AG04450 (cell line): ENCODE results near the gene MAP4K1. TPM values are rescaled to one million over a fixed set of nuclear protein-coding genes. Genes with fewer than 3 reads are reported as not detected.

Source experiments
- CTCF ChIA-PET: fragments of 300-600, 350-600 bp; formaldehyde crosslinking; extraction: SDS; loops from one replicate; lab custom pipeline; 2022; ENCODE audit warnings: antibody characterized with exemption, inconsistent platforms; lab: Charles Lee
- POLR2A ChIA-PET: fragments of 350-600 bp; formaldehyde crosslinking; extraction: SDS; loops from one replicate; lab custom pipeline; 2021; ENCODE audit warnings: antibody characterized with exemption, inconsistent platforms; lab: Yijun Ruan, JAX
- DNase-seq: peaks from one replicate; pipeline ENCODE4 v3.0.0-alpha.2; 2011; ENCODE audit warnings: low read depth, low spot score
- H3K27ac ChIP-seq: one replicate; pipeline ENCODE4 v1.5.1; 2012; ENCODE audit warnings: low read depth, low read length, control low read depth
- H3K27me3 ChIP-seq: one replicate; pipeline ENCODE4 v1.6.0; 2012; ENCODE audit warnings: low read length; ENCODE audit not compliant: control insufficient read depth, insufficient read depth
- H3K4me3 ChIP-seq: 2 replicates; pipeline ENCODE4 v1.5.1; 2011; ENCODE audit warnings: mild to moderate bottlenecking, low read depth, low read length, control low read depth
- H3K9me3 ChIP-seq: 2 replicates; pipeline ENCODE4 v1.5.1; 2012; ENCODE audit warnings: low read length; ENCODE audit not compliant: control insufficient read depth, insufficient read depth
- polyA plus RNA-seq: library from polyadenylated mRNA; depleted of rRNA; stranded (reverse); fragments of >200 nt; gene quantifications from 2 replicates; pipeline ENCODE4 v1.2.3, GENCODE V29; 2011
- TF ChIP-seq, protein P1 (sequence below): IDR thresholded peaks from 2 replicates; pipeline ENCODE4 v1.5.1; 2011; ENCODE audit warnings: low read depth, low read length, control low read depth, inconsistent platforms

Gene MAP4K1
- polyA plus RNA-seq, 1 experiment, result 0.09 TPM

DNA sequence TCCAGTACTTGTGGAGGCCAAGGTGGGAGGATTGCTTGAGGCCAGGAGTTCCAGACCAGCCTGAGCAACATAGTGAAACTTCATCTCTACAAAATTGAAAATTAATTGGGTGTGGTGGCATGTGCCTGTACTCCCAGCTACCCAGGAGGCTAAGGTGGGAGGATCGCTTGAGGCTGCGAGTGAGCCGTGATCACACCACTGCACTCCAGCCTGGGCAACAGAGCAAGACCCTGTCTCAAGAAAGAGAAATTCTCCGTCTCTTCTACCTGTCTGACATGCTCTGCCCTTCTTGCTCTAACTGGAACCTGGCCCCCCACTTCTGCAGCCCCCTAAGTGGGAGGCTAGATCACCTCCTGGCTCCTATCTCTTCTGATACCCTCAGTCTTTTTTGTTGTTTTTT lies 8.6 kb upstream of the MAP4K1 start:
- H3K4me3 ChIP-seq, result no peak overlapping the region
- H3K27ac ChIP-seq, result no peak overlapping the region
- H3K9me3 ChIP-seq, result no peaks in the 10 kb centered on the region
- TF ChIP-seq, protein P1, sequence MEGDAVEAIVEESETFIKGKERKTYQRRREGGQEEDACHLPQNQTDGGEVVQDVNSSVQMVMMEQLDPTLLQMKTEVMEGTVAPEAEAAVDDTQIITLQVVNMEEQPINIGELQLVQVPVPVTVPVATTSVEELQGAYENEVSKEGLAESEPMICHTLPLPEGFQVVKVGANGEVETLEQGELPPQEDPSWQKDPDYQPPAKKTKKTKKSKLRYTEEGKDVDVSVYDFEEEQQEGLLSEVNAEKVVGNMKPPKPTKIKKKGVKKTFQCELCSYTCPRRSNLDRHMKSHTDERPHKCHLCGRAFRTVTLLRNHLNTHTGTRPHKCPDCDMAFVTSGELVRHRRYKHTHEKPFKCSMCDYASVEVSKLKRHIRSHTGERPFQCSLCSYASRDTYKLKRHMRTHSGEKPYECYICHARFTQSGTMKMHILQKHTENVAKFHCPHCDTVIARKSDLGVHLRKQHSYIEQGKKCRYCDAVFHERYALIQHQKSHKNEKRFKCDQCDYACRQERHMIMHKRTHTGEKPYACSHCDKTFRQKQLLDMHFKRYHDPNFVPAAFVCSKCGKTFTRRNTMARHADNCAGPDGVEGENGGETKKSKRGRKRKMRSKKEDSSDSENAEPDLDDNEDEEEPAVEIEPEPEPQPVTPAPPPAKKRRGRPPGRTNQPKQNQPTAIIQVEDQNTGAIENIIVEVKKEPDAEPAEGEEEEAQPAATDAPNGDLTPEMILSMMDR, result no peak
- CTCF ChIA-PET, result interaction anchor here (1.6 to 1.7 kb wide), 2 partner anchors 9 to 111 kb away, joined by 3 to 10 read pairs; no protein-coding TSS in a partner anchor
- H3K27me3 ChIP-seq, result no peaks in the 10 kb centered on the region
- POLR2A ChIA-PET, result no interaction called here
- DNase-seq, result no peak

DNA sequence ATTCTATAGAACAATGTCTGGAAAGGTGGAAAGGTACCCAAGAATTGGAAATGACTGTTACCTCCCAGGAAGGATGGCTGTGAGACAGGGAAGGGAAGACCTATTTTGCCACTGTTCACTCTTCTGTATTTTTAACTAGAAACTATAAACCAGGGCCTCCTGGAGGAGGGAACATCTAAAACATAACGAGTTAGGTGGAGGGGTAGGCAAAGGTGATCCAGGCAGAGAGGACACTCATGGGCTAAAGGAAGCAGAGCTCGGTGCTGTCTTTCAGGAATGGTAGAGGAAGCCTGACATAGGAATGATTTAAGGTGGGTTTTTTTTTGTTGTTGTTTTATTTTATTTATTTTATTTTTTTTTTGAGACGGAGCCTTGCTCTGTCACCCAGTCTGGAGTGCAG lies 7.1 kb upstream of the MAP4K1 start:
- POLR2A ChIA-PET, result no interaction called here
- TF ChIP-seq, protein P1, result no peak

GRCh38 chr19:38619361-38620174 lies 1.8 kb upstream of the MAP4K1 start:
- no peak for DNase-seq
- ChIA-PET CTCF (interaction anchor here (0.7 to 4.1 kb wide), 6 partner anchors 15 to 717 kb away, joined by 3 to 25 read pairs (median 6); partner anchors contain the start of genes FAM98C and GGN), POLR2A (interaction anchor here (0.5 to 1.6 kb wide), 9 partner anchors 15 to 311 kb away, joined by 3 to 11 read pairs (median 4); partner anchors contain the start of genes ACTN4, FAM98C, GGN and MRPS12)
- Histone ChIP-seq H3K27me3 (no peaks in the 10 kb centered on the region), H3K4me3 (peak overlapping the region; percentile 97), H3K27ac (peak overlapping the region; percentile 39), H3K9me3 (no peaks in the 10 kb centered on the region; the same call in 1 of the 2 replicates)
- TF ChIP-seq, protein P1, result no peak

More for the DNA sequence above, 7.1 kb upstream of the MAP4K1 start:
- CTCF ChIA-PET, result interaction anchor here (1.6 kb wide), 1 partner anchor 11 kb away, joined by 10 read pairs; no protein-coding TSS in a partner anchor
- no peak overlapping the region for H3K27ac ChIP-seq
- no peaks in the 10 kb centered on the region for H3K9me3 ChIP-seq
- no peaks in the 10 kb centered on the region for H3K27me3 ChIP-seq
- no peak overlapping the region for H3K4me3 ChIP-seq
- no peak for DNase-seq

DNA sequence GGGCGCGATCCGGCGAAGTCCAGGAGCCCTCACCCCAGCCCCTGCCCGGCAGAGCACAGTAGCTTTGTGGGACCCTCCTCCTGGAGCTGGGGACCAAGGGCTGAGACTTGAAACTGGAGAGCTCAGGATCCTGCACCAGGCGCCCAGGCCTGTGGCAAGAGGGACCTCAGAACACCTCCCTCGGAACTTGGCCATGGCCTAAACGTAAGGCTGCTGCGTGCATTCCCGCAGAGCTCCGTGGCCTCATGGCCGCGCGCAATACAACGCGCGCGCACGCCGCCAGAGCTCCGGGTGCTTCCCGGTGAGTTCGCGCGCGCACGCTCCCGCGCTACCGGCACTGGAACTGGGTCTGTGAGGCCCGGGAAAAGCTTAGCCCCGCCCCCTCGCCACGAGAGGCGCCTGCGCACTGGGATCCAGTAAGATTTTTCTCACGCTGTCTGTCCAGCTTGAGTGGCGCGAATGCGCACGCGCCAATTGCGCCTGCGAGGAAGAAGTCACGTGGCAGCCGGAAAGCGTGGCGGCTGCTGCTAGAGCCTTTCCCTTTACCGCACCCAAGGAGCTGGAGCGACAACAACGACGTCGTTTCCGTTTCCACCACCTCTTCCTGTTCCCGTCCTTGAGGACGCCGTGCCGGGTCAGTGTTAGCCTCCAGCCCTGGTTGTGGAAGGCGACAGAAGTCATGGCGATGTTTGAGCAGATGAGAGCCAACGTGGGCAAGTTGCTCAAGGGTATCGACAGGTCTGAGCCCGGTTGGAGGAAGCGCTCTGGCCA lies 1.0 kb upstream of the MAP4K1 start, which contains the start of gene EIF3K:
Gene EIF3K, plus strand, starts transcription at position 599 of the 771 bp plus-strand sequence. Its CDS starts 81 bp downstream, at position 680.
- no peaks in the 10 kb centered on the region; the same call in 1 of the 2 replicates for H3K9me3 ChIP-seq
- TF ChIP-seq, protein P1, result no peak
- ChIA-PET POLR2A (interaction anchor here (0.5 to 1.6 kb wide), 10 partner anchors 16 to 312 kb away, joined by 3 to 11 read pairs (median 4); partner anchors contain the start of genes ACTN4, FAM98C, GGN and MRPS12), CTCF (interaction anchor here (0.5 to 4.1 kb wide), 7 partner anchors 16 to 716 kb away, joined by 3 to 25 read pairs (median 6); partner anchors contain the start of genes FAM98C and GGN)
- peak within 1 kb of the TSS; percentile 43 for H3K27ac ChIP-seq
- no peaks in the 10 kb centered on the region for H3K27me3 ChIP-seq
- peak; percentile 98 for DNase-seq
- peak within 1 kb of the TSS; percentile 97 for H3K4me3 ChIP-seq
